IPS-NIHi11 (cell line): ENCODE data around the gene SNX11.
"Not testable (repeated sequence)": the region's sequence is repeated elsewhere in the genome, so short reads cannot be mapped to it uniquely, and the experiment has no call there.

Source experiments
- DNase-seq: peaks from one replicate; pipeline ENCODE4 v3.0.0; 2012; ENCODE audit warnings: mixed read lengths, low spot score

Gene SNX11, protein sequence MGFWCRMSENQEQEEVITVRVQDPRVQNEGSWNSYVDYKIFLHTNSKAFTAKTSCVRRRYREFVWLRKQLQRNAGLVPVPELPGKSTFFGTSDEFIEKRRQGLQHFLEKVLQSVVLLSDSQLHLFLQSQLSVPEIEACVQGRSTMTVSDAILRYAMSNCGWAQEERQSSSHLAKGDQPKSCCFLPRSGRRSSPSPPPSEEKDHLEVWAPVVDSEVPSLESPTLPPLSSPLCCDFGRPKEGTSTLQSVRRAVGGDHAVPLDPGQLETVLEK

DNA sequence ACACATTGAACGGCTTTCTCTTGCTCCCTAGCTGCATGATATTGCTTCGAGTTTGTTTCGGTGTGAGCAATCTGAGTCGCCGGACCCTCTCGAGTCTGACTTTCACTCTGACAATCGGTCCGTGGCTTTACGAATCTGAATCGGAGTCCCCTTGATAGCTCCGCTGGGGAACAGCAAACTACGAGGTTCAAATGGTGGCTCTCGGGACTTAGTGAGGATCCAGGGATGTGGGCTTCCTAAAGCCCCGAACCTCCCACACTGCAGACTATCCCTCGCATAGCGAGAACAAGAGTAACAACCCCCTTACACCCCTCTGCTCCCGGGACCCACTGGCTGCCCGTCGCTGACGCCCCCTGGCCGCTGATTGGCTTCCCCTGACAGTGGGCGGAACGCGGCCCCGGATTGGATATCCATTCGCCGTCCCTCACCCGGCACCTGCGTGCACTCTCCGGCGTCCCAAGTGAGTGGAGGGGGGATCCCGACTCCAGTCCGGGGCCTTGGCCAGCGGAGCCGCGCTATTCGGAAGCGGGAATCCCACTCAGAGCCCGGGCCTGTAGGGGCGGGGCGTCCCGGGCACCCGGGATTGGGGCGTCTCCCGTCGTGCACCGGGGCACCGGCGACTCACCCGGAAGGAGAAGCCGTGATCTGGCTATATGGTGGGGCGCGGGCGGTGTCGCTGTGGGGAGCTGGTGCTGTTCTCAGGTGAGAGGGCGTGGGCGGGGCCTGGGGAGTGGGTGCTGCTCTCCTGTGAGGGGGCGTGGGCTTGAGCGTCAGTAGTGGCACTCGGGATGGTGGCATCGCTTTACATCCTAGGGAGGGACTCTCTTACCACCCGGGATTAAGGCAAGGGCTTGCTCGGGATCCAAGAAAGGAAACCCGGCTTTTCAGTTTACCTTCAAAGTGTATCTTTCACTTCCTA lies at the start of gene SNX11:
SNX11 (plus strand) TSS at position 630 of the 919 bp plus-strand sequence. CDS start 4,278 bp downstream, outside the sequence.
- peak; percentile 93 for DNase-seq

DNA sequence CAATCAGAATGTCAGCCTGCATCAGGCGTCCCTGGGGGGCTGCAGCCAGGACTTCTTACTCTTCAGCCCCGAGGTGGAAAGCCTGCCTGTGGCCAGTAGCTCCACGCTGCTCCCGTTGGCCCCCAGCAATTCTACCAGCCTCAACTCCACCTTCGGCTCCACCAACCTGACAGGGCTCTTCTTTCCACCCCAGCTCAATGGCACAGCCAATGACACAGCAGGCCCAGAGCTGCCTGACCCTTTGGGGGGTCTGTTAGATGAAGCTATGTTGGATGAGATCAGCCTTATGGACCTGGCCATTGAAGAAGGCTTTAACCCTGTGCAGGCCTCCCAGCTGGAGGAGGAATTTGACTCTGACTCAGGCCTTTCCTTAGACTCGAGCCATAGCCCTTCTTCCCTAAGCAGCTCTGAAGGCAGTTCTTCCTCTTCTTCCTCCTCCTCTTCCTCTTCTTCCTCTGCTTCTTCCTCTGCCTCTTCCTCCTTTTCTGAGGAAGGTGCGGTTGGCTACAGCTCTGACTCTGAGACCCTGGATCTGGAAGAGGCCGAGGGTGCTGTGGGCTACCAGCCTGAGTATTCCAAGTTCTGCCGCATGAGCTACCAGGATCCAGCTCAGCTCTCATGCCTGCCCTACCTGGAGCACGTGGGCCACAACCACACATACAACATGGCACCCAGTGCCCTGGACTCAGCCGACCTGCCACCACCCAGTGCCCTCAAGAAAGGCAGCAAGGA lies 49.0 kb upstream of the SNX11 start:
- no peak for DNase-seq

DNA sequence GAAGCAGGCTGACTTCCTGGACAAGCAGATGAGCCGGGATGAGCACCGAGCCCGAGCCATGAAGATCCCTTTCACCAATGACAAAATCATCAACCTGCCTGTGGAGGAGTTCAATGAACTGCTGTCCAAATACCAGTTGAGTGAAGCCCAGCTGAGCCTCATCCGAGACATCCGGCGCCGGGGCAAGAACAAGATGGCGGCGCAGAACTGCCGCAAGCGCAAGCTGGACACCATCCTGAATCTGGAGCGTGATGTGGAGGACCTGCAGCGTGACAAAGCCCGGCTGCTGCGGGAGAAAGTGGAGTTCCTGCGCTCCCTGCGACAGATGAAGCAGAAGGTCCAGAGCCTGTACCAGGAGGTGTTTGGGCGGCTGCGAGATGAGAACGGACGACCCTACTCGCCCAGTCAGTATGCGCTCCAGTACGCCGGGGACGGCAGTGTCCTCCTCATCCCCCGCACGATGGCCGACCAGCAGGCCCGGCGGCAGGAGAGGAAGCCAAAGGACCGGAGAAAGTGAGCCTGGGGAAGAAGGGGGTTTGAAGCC lies 48.4 kb upstream of the SNX11 start:
- DNase-seq, result no peak

DNA sequence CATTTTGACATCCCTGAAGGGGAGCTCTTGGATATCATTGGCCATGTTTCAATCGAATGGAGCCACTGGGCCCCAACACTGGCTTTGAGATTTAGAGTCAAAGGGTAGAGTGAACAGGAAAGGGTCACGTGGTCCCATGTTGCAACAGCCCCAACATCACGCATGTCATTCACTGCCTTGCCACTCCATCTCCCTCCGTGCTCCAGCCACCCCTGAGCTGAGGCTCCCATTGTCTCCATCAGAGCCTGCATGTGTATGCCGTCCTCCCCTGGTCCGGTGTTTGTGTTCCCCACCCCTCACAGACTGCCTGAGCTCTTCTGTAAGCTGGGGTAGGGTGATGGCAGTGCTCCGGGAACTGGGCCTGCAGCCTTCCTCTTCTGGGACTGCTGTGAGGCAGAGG lies 47.3 kb upstream of the SNX11 start:
- DNase-seq, result no peak

DNA sequence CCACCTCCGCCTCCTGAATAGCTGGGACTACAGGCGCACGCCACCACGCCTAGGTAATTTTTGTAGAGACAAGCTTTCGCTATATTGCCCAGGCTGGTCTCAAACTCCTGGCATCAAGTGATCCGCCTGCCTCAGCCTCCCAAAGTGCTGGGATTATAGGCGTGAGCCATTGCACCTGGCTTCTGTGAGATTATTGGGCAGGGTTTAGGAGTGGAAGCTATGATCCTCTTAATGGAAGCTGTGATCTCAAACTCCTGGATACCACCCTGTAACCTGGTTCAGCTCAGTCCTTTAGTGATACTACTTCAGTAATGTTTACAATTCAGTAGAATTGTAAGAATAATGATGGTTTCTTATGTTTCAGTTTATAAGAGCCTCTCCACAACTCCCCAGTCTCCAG lies 45.3 kb upstream of the SNX11 start:
- no peak for DNase-seq

DNA sequence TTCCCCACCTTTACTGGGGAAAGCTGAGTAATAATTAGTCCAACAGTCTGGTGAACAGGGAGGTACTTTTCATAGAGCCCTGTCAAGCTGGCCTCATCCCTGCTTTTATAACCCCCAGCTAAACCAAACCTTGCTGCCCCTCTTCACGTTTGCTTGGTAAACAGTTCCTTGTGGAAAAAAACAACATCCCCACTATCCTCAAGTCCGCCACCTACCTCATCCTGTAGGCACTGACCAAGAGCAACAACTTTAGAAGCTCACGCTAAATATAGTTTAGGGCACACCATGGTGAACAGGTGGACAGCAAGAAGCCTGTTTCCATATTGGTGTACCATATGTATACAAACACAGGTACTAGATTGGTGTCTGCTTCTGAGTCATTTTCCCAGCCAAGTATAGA lies 42.9 kb upstream of the SNX11 start:
- no peak for DNase-seq

DNA sequence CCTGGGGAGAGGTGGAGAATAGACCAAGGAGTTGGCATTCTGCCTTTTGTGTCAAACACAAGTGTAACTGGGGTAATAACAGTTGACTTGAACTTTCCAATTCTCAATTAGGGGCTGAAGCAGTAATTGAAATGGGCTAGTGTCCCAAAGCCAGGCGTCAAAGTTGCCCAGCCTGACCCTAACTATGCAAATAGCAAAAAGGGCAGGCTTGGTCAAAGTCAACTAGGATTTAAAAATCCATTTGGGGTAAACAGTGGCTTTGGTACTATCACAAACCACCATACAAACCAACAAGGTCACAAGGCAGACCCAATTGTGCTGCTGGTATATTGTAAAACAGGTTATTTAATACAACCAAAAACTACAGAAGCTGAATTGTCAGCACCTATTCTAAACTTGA lies 41.4 kb upstream of the SNX11 start:
- DNase-seq, result no peak

DNA sequence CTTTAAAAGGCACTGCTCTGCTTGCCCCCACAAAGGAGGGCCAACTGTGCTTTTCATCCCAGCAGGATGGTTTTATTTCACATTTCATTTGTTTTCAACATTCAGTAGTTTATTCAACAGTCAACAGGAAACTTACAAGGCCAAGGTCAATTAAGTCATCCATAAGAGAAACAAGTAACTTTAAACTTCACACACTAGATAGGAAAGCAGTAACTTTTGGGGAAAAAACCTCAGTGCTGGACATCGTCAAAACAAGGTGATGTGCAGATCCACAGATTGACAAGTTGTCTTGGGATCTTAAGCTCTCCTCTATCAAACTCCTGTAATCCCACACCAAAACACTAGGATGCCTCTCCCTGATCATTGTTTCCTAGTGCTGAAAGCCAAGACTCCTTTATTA lies 40.9 kb upstream of the SNX11 start:
- no peak for DNase-seq

DNA sequence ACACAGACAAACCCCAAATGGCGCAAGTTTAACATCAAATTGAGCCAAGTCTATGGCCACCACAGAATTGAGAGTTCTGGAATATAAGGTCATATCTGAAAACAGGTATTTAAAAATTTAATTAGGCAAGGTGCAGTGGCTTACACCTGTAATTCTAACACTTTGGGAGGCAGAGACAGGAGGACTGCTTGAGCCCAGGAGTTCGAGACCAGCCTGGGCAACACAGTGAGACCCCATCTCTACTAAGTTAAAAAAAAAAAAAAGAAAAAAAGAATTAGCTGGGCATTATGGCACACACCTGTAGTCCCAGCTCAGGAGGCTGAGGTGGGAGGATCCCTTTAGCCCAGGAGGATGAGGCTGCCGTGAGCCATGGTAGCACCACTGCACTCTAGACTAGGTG lies 40.3 kb upstream of the SNX11 start:
- DNase-seq, result no peak

DNA sequence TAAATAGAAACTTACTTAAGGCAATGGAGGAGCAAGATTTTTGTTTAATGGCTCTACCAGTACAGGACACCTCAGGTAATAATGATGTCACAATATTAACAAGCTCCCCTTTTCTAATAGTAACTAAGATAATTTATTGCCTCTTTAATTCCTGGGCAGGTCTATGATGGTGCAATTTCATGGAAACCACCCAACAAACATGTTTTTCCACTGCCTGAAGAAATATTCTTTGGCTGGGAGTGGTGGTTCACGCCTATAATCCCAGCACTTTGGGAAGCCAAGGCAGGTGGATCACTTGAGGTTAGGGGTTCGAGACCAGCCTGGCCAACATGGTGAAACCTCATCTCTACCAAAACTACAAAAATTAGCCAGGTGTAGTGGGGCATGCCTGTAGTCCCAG lies 39.8 kb upstream of the SNX11 start:
- not testable (repeated sequence) for DNase-seq

DNA sequence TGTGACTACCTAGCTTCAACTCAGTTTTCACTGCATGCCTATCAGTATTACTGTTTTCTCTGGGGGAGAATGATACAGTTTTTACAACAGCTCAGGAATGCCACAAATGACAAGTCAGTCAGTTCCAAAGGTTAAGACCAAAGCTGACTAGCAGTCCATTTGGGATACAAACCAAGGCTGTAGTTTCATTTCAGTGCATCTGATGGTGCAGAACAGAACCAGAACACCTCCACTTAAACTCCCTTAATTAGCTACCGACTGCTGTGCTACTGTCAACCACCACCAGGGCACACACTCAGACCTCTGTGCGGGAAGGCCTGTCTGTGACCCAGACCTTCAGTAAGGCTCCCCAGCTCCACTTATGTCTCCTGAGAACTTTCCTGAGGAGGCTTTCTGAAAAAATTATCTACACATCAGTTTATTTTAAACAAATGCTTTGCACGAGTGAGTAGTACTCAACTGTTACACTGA lies 39.0 kb upstream of the SNX11 start:
- peak; percentile 52 for DNase-seq

DNA sequence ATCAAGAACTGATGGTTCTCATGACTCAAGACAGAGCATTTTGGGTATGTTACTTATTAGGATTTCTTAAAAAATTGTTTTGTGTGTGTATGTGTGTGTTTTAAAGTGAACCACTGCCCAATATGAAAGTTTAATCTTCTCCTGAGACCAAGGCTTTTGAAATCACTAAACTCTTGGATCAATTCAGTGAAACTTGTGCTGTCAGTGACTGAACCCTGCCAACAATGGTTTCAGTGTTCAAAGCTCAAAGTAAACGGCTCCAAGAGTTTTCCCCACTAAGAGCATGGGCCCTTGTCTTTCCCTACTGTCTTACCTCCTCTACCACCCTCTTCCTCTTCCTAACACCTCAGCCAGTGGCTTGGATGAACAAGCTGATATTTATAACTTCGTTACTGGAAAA lies 37.4 kb upstream of the SNX11 start:
- DNase-seq, result no peak

DNA sequence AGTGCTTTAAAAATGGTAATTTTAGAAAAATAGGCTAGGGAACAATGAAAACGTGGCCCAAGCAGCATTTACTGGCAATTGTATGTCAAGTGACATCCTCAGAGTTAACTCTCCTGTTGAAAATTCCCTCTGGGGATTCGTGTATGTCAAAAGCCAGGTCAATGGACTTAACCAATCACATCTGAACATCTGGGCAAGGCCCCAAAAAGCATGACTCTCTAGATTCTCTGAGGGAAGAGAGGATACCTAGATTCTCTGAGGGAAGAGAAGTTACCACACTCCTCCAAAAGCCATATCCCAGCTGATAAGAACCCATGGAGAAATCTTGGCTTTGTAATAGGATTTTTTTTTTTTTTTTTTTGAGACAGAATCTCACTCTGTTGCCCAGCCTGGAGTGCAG lies 35.9 kb upstream of the SNX11 start:
- no peak for DNase-seq

DNA sequence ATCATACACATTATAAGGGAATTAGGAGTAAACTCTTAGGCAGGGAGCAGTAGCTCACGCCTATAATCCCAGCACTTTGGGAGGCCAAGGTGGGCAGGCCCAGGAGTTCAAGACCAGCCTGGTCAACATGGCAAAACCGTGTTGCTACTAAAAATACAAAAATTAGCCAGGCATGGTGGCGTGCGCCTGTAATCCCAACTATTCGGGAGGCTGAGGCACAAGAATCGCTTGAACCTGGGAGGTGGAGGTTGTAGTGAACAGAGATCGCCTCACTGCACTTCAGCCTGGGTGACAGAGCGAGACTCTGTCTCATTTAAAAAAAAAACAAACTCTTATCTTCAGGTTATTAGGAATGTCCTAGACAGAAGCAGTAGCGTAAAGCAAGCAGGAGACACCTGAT lies 34.8 kb upstream of the SNX11 start:
- not testable (repeated sequence) for DNase-seq

DNA sequence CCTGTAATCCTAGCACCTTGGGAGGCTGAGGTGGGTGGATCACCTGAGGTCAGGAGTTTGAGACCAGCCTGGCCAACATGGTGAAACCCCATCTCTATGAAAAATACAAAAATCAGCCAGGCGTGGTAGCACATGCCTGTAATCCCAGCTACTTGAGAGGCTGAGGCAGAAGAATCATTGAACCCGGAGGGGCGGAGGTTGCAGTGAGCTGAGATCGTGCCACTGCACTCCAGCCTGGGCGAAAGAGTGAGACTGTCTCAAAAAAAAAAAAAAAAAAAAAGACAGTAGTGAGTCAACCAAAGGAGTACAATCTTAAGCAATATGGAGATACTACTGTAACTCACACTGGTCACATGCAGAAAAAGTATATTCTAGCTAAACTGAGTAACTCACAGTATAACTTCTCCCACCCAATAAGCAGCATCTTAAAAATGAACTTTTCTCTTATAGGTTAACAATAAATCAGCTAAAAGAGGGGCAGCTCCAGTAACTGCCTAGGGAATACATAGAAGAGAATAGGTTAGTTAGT lies 33.9 kb upstream of the SNX11 start:
- not testable (repeated sequence) for DNase-seq

DNA sequence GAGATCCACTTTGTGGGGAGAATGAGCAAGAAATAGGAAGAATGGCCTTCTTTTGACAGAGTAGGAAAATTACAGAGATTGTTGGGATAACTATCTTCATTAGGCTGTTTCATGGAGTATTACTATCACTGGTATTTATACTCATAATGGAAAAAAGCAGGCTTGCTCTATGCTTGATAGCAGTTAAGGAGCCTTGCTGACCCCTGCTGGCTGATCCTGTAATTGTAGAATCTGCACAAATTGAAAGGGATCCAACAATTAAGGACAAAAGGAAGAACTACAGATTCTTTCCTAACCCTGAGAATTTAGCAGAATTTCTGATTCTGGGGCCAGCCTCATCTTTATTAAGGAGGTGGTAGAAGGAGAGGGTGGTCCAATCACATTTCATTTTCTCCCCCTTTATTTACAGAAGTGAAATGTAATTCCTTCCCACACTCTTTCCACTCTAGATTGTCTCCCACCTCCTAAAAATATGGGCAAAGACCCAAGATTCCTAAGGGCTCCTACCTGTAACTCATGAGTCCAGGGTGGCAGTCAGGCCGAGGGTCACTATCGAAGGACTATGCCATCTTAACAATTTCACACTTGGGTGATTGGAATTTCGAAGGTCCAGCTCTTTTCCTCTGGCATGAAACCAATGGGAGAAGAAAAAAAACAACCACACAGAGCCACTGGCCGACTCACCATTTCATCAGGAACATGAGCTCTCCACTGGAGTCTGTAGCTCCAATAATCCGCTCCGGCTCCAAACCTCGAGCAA lies 33.1 kb upstream of the SNX11 start:
- peak; percentile 49 for DNase-seq

DNA sequence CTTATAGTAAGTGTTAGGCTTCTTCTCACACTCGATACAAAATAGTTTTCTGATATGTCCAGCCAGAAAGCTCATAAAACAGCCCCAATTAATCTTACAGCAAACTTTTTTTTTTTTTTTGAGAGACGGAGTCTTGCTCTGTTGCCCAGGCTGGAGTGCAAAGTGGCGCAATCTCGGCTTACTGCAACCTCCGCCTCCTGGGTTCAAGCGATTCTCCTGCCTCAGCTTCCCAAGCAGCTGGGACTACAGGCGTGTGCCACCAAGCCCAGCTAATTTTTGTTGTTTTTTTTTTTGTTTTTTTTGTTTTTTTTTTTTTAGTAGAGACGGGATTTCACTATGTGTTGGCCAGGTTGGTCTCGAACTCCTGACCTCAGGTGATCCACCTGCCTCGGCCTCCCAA lies 30.4 kb upstream of the SNX11 start:
- DNase-seq, result not testable (repeated sequence)

DNA sequence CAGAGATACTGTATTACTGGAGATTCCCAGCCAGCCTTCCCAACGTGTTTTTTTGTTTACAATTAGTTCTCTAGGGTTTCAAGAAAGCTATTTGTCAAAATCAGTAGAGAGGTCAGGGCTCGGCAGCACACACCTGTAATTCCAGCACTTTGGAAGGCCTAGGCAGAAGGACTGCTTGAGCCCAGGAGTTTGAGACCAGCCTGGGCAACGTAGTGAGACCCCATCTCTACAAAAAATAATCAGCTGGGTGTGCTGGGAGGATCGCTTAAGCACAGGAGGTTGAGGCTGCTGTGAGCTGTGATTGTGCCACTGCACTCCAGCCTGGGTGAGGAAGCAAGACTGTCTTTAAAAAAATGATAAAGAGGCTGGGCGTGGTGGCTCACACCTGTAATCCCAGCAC lies 25.7 kb upstream of the SNX11 start:
- no peak for DNase-seq

DNA sequence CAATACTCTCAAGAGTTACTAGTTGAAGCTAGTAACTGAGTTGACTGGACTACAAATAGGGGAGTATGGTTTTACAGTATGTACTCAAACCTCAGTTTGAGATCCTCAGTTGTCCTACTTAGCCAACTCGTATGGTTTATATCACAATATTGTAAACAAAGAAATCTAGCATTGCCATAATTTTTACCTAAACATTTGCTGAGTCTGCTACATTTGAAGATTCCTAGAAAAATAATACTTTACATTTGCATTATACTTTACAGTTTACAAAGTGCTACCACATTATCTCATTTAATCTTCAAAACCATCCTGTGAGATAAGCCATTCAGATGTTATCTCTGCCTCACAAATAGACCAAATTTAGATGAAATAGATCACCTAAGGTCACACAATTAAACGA lies 22.6 kb upstream of the SNX11 start:
- no peak for DNase-seq

DNA sequence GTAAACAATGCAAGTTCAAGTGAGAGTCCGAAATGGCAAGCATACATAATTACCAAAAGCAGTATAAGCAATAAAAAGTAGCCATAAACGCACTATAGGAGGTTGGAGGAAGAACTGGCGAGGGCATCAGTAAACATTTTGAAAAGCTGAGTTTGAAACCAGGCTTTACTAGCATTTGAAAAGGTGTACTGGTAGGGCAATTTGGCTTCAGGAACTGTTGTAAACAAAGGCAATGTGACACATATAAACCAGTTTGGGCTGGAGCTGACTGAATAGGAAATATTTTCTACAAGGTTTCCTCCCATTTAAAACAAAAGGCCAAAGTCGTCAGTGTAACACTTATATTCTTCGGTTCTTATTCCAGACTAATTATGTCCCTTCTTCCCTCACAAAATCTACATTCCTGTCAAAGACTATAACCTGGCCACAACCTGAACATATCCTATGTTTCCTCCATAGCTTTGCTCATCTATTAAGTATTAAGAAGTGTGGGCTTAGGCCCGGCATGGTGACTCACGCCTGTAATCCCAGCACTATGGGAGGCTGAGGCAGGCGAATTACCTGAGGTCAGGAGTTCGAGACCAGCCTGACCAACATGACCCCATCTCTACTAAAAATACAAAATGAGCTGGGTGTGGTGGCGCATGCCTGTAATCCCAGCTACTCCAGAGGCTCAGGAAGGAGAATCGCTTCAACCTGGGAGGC lies 14.1 kb upstream of the SNX11 start:
- no peak for DNase-seq

DNA sequence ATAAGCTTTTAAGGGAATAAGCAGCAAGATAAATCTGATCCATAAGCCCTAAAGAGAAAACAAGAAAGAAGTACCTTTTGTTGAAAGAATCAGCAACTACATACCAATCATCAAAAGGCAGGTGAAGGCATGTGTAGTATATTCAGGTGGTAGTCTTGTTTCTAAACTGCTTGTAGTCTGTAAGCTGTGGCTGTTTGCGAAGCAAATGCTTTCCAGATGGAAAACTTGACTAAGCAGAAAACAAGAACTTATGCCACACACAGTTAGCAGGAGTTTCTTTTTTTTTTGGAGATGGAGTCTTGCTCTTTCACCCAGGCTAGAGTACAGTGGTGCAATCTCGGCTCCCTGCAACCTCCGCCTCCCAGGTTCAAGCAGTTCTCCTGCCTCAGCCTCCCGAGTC lies 12.0 kb upstream of the SNX11 start:
- DNase-seq, result no peak
